H1 (cell line): ENCODE data around the gene GALNT7. TPM values are rescaled to one million over a fixed set of nuclear protein-coding genes. Genes with fewer than 3 reads are reported as not detected.

ENCODE experiments used
- CTCF ChIA-PET: fragments of 300-600 bp; sonication (Branson Sonifier 250); formaldehyde crosslinking; loops from one replicate; lab custom pipeline; 2021; ENCODE audit not compliant: partially characterized antibody; lab: Charles Lee
- POLR2A ChIA-PET: fragments of 300-600 bp; sonication (Branson Sonifier 250); formaldehyde crosslinking; loops from one replicate; lab custom pipeline; 2021; ENCODE audit warnings: inconsistent platforms; ENCODE audit not compliant: partially characterized antibody; lab: Charles Lee
- DNase-seq, 2 experiments: peaks; one replicate each; pipeline versions ENCODE4 v3.0.0 to v3.0.0-alpha.2; 2010 to 2022; ENCODE audit warnings: low spot score in 2 of 2, low read depth in 1 of 2, mixed read lengths in 1 of 2
- FAIRE-seq: peaks from 2 replicates; lab custom pipeline; 2011; peaks lifted over from hg19 to GRCh38; lab: Jason Lieb, UNC
- H2AFZ ChIP-seq: 2 replicates; pipeline ENCODE4 v1.8.1; 2012; ENCODE audit warnings: low read length, inconsistent platforms
- H2AK5ac ChIP-seq: 2 replicates; pipeline ENCODE4 v1.6.1; 2013; ENCODE audit warnings: low read depth, low read length
- H2BK120ac ChIP-seq: replicated peaks from 2 replicates; pipeline ENCODE3; 2013; ENCODE audit warnings: low read depth, low read length, inconsistent platforms
- H2BK12ac ChIP-seq: 2 replicates; pipeline ENCODE4 v1.6.1; 2013; ENCODE audit warnings: low read depth, low read length
- H2BK15ac ChIP-seq: 2 replicates; pipeline ENCODE4 v1.6.1; 2013; ENCODE audit warnings: low read length
- H2BK20ac ChIP-seq: 2 replicates; pipeline ENCODE4 v1.6.1; 2013; ENCODE audit warnings: low read length
- H2BK5ac ChIP-seq: 2 replicates; pipeline ENCODE4 v1.6.1; 2013; ENCODE audit warnings: low read depth, low read length
- H3K14ac ChIP-seq: 2 replicates; pipeline ENCODE4 v1.6.1; 2013; ENCODE audit warnings: inconsistent platforms; ENCODE audit not compliant: insufficient read length
- H3K18ac ChIP-seq: 2 replicates; pipeline ENCODE4 v1.6.1; 2013; ENCODE audit warnings: low read length; ENCODE audit errors: extremely low read depth
- H3K23ac ChIP-seq: 2 replicates; pipeline ENCODE4 v1.6.1; 2013; ENCODE audit warnings: inconsistent platforms; ENCODE audit not compliant: insufficient read length
- H3K23me2 ChIP-seq: 2 replicates; pipeline ENCODE4 v1.6.1; 2013; ENCODE audit warnings: low read depth, low read length
- H3K27ac ChIP-seq: 2 replicates; pipeline ENCODE4 v1.6.1; 2011; ENCODE audit warnings: low read depth, low read length, inconsistent platforms
- H3K27me3 ChIP-seq, 4 experiments: replicated peaks in 1 of 4; 1 replicate in 1 of 4; 2 replicates in 3 of 4; pipeline versions ENCODE4 v1.6.1 to v1.8.1; 2011 to 2013; ENCODE audit warnings: low read length in 3 of 4, mild to moderate bottlenecking in 3 of 4, inconsistent platforms in 2 of 4, mixed read lengths in 2 of 4, moderate library complexity in 1 of 4; ENCODE audit not compliant: control insufficient read depth in 3 of 4, insufficient read depth in 3 of 4; ENCODE audit errors: extremely low read depth in 1 of 4
- H3K36me3 ChIP-seq, 4 experiments: 2 replicates each; pipeline versions ENCODE4 v1.6.1 to v1.8.1; 2011 to 2013; ENCODE audit warnings: mild to moderate bottlenecking in 4 of 4, low read length in 3 of 4, moderate library complexity in 2 of 4, control low read depth in 1 of 4, inconsistent platforms in 1 of 4; ENCODE audit not compliant: insufficient read depth in 4 of 4, control insufficient read depth in 2 of 4
- H3K4ac ChIP-seq: replicated peaks from 2 replicates; pipeline ENCODE3; 2013; ENCODE audit warnings: low read length, low read depth, mixed read lengths, inconsistent platforms; ENCODE audit not compliant: insufficient read length
- H3K4me1 ChIP-seq, 4 experiments: replicated peaks in 1 of 4; 1 replicate in 1 of 4; 2 replicates in 3 of 4; pipeline versions ENCODE4 v1.6.1 to v1.8.1; 2011 to 2013; ENCODE audit warnings: low read length in 3 of 4, inconsistent platforms in 2 of 4, mixed read lengths in 1 of 4; ENCODE audit not compliant: insufficient read depth in 4 of 4, control insufficient read depth in 3 of 4
- H3K4me2 ChIP-seq, 2 experiments: 2 replicates each; pipeline versions ENCODE4 v1.6.1 to v1.8.1; 2011 to 2013; ENCODE audit warnings: low read depth in 2 of 2, low read length in 2 of 2, control low read depth in 1 of 2, inconsistent platforms in 1 of 2, mild to moderate bottlenecking in 1 of 2; ENCODE audit not compliant: insufficient read depth in 1 of 2
- H3K4me3 ChIP-seq, 4 experiments: fragments of 200-600, 300-600 bp in 1 of 4; sonication (generic), shearing (Covaris generic), sonication (Bioruptor Twin) in 1 of 4; 2 replicates each; pipeline versions ENCODE4 v1.5.1 to v1.8.1; 2011 to 2016; ENCODE audit warnings: low read length in 4 of 4, low read depth in 3 of 4, control low read depth in 2 of 4, inconsistent platforms in 2 of 4, mild to moderate bottlenecking in 2 of 4, mixed read lengths in 1 of 4, moderate library complexity in 1 of 4; ENCODE audit not compliant: insufficient read depth in 2 of 4; ENCODE audit errors: extremely low read depth in 1 of 4
- H3K56ac ChIP-seq: replicated peaks from 2 replicates; pipeline ENCODE3; 2013; ENCODE audit warnings: low read depth, mild to moderate bottlenecking, mixed read lengths, low read length, inconsistent platforms; ENCODE audit not compliant: insufficient read length
- H3K79me1 ChIP-seq: 2 replicates; pipeline ENCODE4 v1.6.1; 2013; ENCODE audit warnings: low read depth, low read length, control low read depth
- H3K79me2 ChIP-seq, 2 experiments: 2 replicates each; pipeline versions ENCODE4 v1.6.1 to v1.8.1; 2012 to 2013; ENCODE audit warnings: low read length in 2 of 2, mild to moderate bottlenecking in 2 of 2, inconsistent platforms in 1 of 2; ENCODE audit not compliant: insufficient read depth in 2 of 2, control insufficient read depth in 1 of 2
- H3K9ac ChIP-seq, 4 experiments: replicated peaks in 1 of 4; 1 replicate in 1 of 4; 2 replicates in 3 of 4; pipeline versions ENCODE4 v1.6.1 to v1.8.1; 2011 to 2013; ENCODE audit warnings: low read depth in 3 of 4, low read length in 3 of 4, control low read depth in 2 of 4, mild to moderate bottlenecking in 2 of 4, moderate library complexity in 2 of 4, inconsistent platforms in 1 of 4; ENCODE audit errors: extremely low read depth in 1 of 4
- H3K9me3 ChIP-seq, 2 experiments: 2 replicates each; pipeline versions ENCODE4 v1.6.1 to v1.8.1; 2012 to 2013; ENCODE audit warnings: mild to moderate bottlenecking in 2 of 2, moderate library complexity in 2 of 2, control low read depth in 1 of 2, inconsistent platforms in 1 of 2, low read depth in 1 of 2, low read length in 1 of 2, mixed read lengths in 1 of 2; ENCODE audit not compliant: insufficient read depth in 2 of 2
- H4K20me1 ChIP-seq, 2 experiments: replicated peaks in 1 of 2; 2 replicates each; pipeline versions ENCODE3 to v1.8.1; 2011 to 2013; ENCODE audit warnings: inconsistent platforms in 2 of 2, low read length in 2 of 2, mild to moderate bottlenecking in 1 of 2; ENCODE audit not compliant: insufficient read depth in 2 of 2, control insufficient read depth in 1 of 2
- H4K5ac ChIP-seq: 2 replicates; pipeline ENCODE4 v1.6.1; 2013; ENCODE audit warnings: low read length, low read depth, mixed read lengths, inconsistent platforms; ENCODE audit not compliant: insufficient read length
- H4K8ac ChIP-seq: 2 replicates; pipeline ENCODE4 v1.8.0; 2013; ENCODE audit warnings: mild to moderate bottlenecking, moderate library complexity, low read length, inconsistent platforms; ENCODE audit not compliant: insufficient read depth; ENCODE audit errors: extremely low read depth
- H4K91ac ChIP-seq: replicated peaks from 2 replicates; pipeline ENCODE3; 2013; ENCODE audit warnings: low read length, mixed read lengths, inconsistent platforms; ENCODE audit not compliant: insufficient read length
- CBX5 ChIP-seq: fragments of 300-800, 300-1000 bp; sonication (generic); IDR thresholded peaks from 2 replicates; pipeline ENCODE4 v1.7.1; 2016; ENCODE audit warnings: antibody characterized with exemption, low read length, low read depth
- CBX8 ChIP-seq: fragments of 300-800, 300-1000 bp; sonication (generic); IDR thresholded peaks from 2 replicates; pipeline ENCODE4 v1.7.1; 2016; ENCODE audit warnings: low read depth, low read length, borderline replicate concordance
- CREB1 ChIP-seq: IDR thresholded peaks from 2 replicates; pipeline ENCODE4 v1.6.1; 2012; ENCODE audit warnings: inconsistent platforms
- CTBP2 ChIP-seq: IDR thresholded peaks from 2 replicates; pipeline ENCODE4 v1.7.0; 2011; ENCODE audit warnings: borderline replicate concordance, mild to moderate bottlenecking, moderate library complexity, mixed read lengths, low read length; ENCODE audit not compliant: insufficient read depth, insufficient read length
- E2F6 ChIP-seq: IDR thresholded peaks from 2 replicates; pipeline ENCODE4 v1.6.1; 2012; ENCODE audit warnings: inconsistent platforms
- EGR1 ChIP-seq: IDR thresholded peaks from 2 replicates; pipeline ENCODE4 v1.6.1; 2011; ENCODE audit warnings: low read depth, low read length, borderline replicate concordance
- FOSL1 ChIP-seq: IDR thresholded peaks from 2 replicates; pipeline ENCODE4 v1.6.1; 2011; ENCODE audit warnings: mild to moderate bottlenecking, low read depth, low read length, moderate library complexity; ENCODE audit not compliant: insufficient read depth
- MAFK ChIP-seq: IDR thresholded peaks from 2 replicates; pipeline ENCODE4 v1.6.1; 2012; ENCODE audit warnings: low read depth, mild to moderate bottlenecking, improper control_type of control experiment, low read length
- NRF1 ChIP-seq: IDR thresholded peaks from 2 replicates; pipeline ENCODE4 v1.6.1; 2011; ENCODE audit warnings: mild to moderate bottlenecking, low read depth, low read length, improper control_type of control experiment
- POLR2A ChIP-seq, 2 experiments: IDR thresholded peaks; 1 replicate in 1 of 2; 2 replicates in 1 of 2; pipeline ENCODE4 v1.6.1; 2011; ENCODE audit warnings: low read depth in 2 of 2, low read length in 2 of 2, mild to moderate bottlenecking in 2 of 2; ENCODE audit errors: control extremely low read depth in 1 of 2
- SP1 ChIP-seq: IDR thresholded peaks from 2 replicates; pipeline ENCODE4 v1.6.1; 2011; ENCODE audit warnings: low read depth, low read length
- SP4 ChIP-seq: IDR thresholded peaks from 2 replicates; pipeline ENCODE4 v1.6.1; 2012; ENCODE audit warnings: low read length, inconsistent platforms
- SUZ12 ChIP-seq: fragments of 200-600 bp; sonication (generic); IDR thresholded peaks from 2 replicates; pipeline ENCODE4 v1.6.1; 2012; ENCODE audit warnings: mild to moderate bottlenecking, inconsistent platforms, low read length, moderate library complexity, mixed read lengths
- TEAD4 ChIP-seq: IDR thresholded peaks from 2 replicates; pipeline ENCODE4 v1.6.1; 2012; ENCODE audit warnings: low read depth, low read length, inconsistent platforms, mixed read lengths
- ZNF274 ChIP-seq: IDR thresholded peaks from 2 replicates; pipeline ENCODE4 v1.7.0; 2012; ENCODE audit warnings: low read length, borderline replicate concordance; ENCODE audit errors: extremely low read depth
- WGBS, 2 experiments: shearing (Covaris generic) in 1 of 2; methylation state at CpG; one replicate each; pipeline versions ENCODE4 v1.1.6 to v1.1.7; 2013 to 2015; ENCODE audit warnings: low lambda C conversion rate in 2 of 2, mixed read lengths in 2 of 2, inconsistent platforms in 1 of 2, low coverage in 1 of 2, missing lambda C conversion rate in 1 of 2; ENCODE audit not compliant: insufficient replicate concordance in 2 of 2, insufficient coverage in 1 of 2, insufficient read length in 1 of 2; ENCODE audit errors: extremely low coverage in 1 of 2, missing lambda C conversion rate in 1 of 2; 5-methylcytosine and 5-hydroxymethylcytosine counted together
- polyA plus RNA-seq, 7 experiments: library from polyadenylated mRNA; depleted of rRNA in 3 of 7; stranded (reverse) in 5 of 7; unstranded in 2 of 7; fragments of >200 nt in 5 of 7; fragments of 200-250 nt in 2 of 7; gene quantifications; 1 replicate in 5 of 7; 2 replicates in 1 of 7; 4 replicates in 1 of 7; pipeline versions ENCODE4 v1.2.1 to v1.2.3, GENCODE V29; 2011 to 2013; ENCODE audit warnings: missing spikeins in 2 of 7, mixed read lengths in 2 of 7
- total RNA-seq: library from RNA; stranded (reverse); fragmentation: NEBNext Ultra II Directional; extraction: Animal tissue kit (Norgen Biotek cat#: 25700); gene quantifications from 2 replicates; pipeline ENCODE4 v1.2.1, GENCODE V29; 2021

Gene GALNT7
- total and polyA plus RNA-seq, 2 of the 8 experiments (the other 6 are each of a cell fraction or from before 2014, with no cell fraction given), result 22.4 to 85.5 TPM

GRCh38 chr4:173275150-173275549 is 106.5 kb downstream of the GALNT7 start:
- Histone ChIP-seq H3K36me3 (peaks cover 0 to 13% (median 2%) of the 10 kb centered on the region in 4 experiments; a peak in 3 of 8 replicates), H3K9me3 (peaks cover 0 to 5% of the 10 kb centered on the region in 2 experiments; a peak in 3 of 4 replicates), H3K79me2 (peaks cover 0 to 65% of the 10 kb centered on the region in 2 experiments; a peak in 3 of 4 replicates), H2AFZ (no peak overlapping the region), H3K56ac (no peak overlapping the region), H3K4me2 (no peak overlapping the region), H3K9ac (no peak overlapping the region), H4K91ac (no peak overlapping the region), H4K5ac (no peak overlapping the region), H3K27ac (no peak overlapping the region), H3K27me3 (no peaks in the 10 kb centered on the region), H3K4me3 (no peak overlapping the region), H2BK20ac (no peak overlapping the region), H3K23ac (no peak overlapping the region), H3K23me2 (no peaks in the 10 kb centered on the region), H4K8ac (no peak overlapping the region), H2BK120ac (no peak overlapping the region), H2BK5ac (no peak overlapping the region), H3K79me1 (no peaks in the 10 kb centered on the region), H2BK15ac (no peak overlapping the region), H2BK12ac (no peak overlapping the region), H2AK5ac (no peak overlapping the region), H3K18ac (no peak overlapping the region), H3K4me1 (no peaks in the 10 kb centered on the region; a peak in 1 of 7 replicates), H3K4ac (no peak overlapping the region), H4K20me1 (no peaks in the 10 kb centered on the region), H3K14ac (no peak overlapping the region)
- ChIA-PET POLR2A (interaction anchor here (0.7 kb wide), 1 partner anchor 182 kb away, joined by 3 read pairs; no protein-coding TSS in a partner anchor), CTCF (interaction anchor here (0.7 to 10.0 kb wide), 9 partner anchors 10 to 262 kb away, joined by 3 to 62 read pairs (median 4); no protein-coding TSS in a partner anchor)
- 92% methylated on average over 7 of the region's 7 CpGs; no CpG with 5 or more reads in 1 of the 2 experiments for WGBS, 2 experiments
- FAIRE-seq, result no peak
- no peak for DNase-seq
- TF ChIP-seq CBX5 (no peak), NRF1 (no peak), E2F6 (no peak), SP4 (no peak), SP1 (no peak), TEAD4 (no peak), MAFK (no peak), EGR1 (no peak), CTBP2 (no peak), POLR2A (IDR thresholded peaks at IDR 0.05; ENCODE audit: control extremely low read depth in 1 of 2, low read depth in 2 of 2, low read length in 2 of 2) (no peak), CREB1 (no peak), ZNF274 (no peak), FOSL1 (no peak), SUZ12 (no peak), CBX8 (no peak)
